ENCODE data around the gene VASN.

- TF ChIP-seq, protein P1, sequence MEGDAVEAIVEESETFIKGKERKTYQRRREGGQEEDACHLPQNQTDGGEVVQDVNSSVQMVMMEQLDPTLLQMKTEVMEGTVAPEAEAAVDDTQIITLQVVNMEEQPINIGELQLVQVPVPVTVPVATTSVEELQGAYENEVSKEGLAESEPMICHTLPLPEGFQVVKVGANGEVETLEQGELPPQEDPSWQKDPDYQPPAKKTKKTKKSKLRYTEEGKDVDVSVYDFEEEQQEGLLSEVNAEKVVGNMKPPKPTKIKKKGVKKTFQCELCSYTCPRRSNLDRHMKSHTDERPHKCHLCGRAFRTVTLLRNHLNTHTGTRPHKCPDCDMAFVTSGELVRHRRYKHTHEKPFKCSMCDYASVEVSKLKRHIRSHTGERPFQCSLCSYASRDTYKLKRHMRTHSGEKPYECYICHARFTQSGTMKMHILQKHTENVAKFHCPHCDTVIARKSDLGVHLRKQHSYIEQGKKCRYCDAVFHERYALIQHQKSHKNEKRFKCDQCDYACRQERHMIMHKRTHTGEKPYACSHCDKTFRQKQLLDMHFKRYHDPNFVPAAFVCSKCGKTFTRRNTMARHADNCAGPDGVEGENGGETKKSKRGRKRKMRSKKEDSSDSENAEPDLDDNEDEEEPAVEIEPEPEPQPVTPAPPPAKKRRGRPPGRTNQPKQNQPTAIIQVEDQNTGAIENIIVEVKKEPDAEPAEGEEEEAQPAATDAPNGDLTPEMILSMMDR (IDR thresholded peaks at IDR 0.05) = no peak
- no peak for TF ChIP-seq POLR2A (IDR thresholded peaks at IDR 0.05)
Measured at GRCh38 chr16:4358236-4358635, 13.4 kb upstream of the VASN start.

All from body of pancreas (tissue), 4 donors.